Measurements from ENCODE around the gene CDH4. TPM values are rescaled to one million over a fixed set of nuclear protein-coding genes. Genes with fewer than 3 reads are reported as not detected.

CDH4 gene
- total RNA-seq, 3 donors from 2014 or later (not counting 1 experiment from before 2014, with no cell fraction given): 0.18 TPM; not detected in 2

DNA sequence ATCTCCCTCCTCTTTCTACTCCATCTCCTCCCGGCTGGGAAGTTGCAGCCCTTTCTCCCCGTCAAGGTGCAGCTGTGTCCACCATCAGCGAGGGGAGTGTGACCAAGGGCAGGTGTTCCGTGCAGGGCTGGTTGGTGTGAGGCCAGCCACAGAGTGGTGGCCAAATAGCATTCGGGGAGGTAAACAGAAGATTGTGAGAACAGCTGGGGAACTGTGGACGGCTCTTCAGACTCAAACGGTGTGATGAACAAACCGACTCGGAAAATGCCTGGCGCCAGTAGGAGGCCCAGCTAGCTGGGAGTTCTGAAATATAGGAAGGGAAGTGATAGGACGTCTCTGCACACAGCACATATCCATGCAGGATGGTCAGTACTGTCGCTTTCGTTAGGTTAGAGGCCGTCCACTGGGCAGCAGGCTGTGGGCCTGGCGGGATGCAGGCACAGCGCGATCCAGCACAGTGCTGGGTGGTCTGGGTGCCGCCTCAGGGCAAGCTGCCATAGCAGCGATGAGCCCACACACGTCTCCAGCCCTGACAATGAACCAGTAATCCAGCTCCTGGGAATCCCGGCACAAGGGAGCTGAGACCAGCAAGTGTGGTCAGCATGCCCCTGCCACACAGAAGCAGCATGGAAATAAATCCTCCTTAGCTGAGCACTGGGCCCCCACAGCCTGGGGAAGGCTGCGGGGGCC, 555.6 kb downstream of the CDH4 start:
- H3K4me1 ChIP-seq (ENCODE audit: control insufficient read depth, insufficient read depth, low read length): no peaks in the 10 kb centered on the region
- ATAC-seq (no peak), DNase-seq (no peak)
- H3K4me3 ChIP-seq (ENCODE audit: low read length): no peak overlapping the region
- H3K27me3 ChIP-seq (ENCODE audit: control insufficient read depth, insufficient read depth, low read length): no peaks in the 10 kb centered on the region
- no peaks in the 10 kb centered on the region for H3K9me3 ChIP-seq (ENCODE audit: control insufficient read depth, insufficient read depth, low read length)
- no peaks in the 10 kb centered on the region for H3K36me3 Mint-ChIP-seq
- H3K9me3 Mint-ChIP-seq: no peaks in the 10 kb centered on the region
- WGBS (ENCODE audit: insufficient coverage): 89% methylated on average over 22 of the region's 22 CpGs
- no peak overlapping the region for H3K4me3 Mint-ChIP-seq
- TF ChIP-seq, protein P1, sequence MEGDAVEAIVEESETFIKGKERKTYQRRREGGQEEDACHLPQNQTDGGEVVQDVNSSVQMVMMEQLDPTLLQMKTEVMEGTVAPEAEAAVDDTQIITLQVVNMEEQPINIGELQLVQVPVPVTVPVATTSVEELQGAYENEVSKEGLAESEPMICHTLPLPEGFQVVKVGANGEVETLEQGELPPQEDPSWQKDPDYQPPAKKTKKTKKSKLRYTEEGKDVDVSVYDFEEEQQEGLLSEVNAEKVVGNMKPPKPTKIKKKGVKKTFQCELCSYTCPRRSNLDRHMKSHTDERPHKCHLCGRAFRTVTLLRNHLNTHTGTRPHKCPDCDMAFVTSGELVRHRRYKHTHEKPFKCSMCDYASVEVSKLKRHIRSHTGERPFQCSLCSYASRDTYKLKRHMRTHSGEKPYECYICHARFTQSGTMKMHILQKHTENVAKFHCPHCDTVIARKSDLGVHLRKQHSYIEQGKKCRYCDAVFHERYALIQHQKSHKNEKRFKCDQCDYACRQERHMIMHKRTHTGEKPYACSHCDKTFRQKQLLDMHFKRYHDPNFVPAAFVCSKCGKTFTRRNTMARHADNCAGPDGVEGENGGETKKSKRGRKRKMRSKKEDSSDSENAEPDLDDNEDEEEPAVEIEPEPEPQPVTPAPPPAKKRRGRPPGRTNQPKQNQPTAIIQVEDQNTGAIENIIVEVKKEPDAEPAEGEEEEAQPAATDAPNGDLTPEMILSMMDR (IDR thresholded peaks at IDR 0.05): no peak
- intact Hi-C loops (cut with micrococcal nuclease): no loop called here
- no peak overlapping the region for H3K27ac ChIP-seq (ENCODE audit: low read length)
- H3K27ac Mint-ChIP-seq: no peak overlapping the region
- H3K36me3 ChIP-seq (ENCODE audit: control insufficient read depth, insufficient read depth, low read length): no peaks in the 10 kb centered on the region
- H3K27me3 Mint-ChIP-seq (ENCODE audit: low read depth in 2 of 2): no peaks in the 10 kb centered on the region
- H3K4me1 Mint-ChIP-seq: no peaks in the 10 kb centered on the region

DNA sequence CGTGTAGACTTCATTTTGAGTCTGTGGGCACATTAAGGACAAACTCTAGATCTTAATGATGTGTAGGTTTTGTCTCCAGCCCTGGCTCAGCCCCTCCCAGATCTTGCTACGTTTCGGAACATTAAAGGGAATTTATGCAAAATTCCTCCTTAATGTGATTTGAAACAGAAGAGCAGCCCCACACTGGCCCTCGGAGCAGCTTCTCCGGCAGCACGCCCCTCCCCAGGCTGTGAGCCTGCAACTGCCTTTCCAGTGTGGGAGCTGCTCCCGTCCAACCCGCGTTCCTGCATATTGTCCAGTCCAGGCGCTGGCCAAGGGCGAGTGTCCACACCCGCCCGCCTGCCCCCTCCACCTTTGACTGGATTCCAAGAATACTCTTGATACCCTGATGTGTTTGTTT, 556.4 kb downstream of the CDH4 start:
- Histone ChIP-seq H3K27me3 (ENCODE audit: control insufficient read depth, insufficient read depth, low read length) (no peaks in the 10 kb centered on the region), H3K4me1 (ENCODE audit: control insufficient read depth, insufficient read depth, low read length) (no peaks in the 10 kb centered on the region), H3K4me3 (ENCODE audit: low read length) (no peak overlapping the region), H3K27ac (ENCODE audit: low read length) (no peak overlapping the region), H3K9me3 (ENCODE audit: control insufficient read depth, insufficient read depth, low read length) (no peaks in the 10 kb centered on the region), H3K36me3 (ENCODE audit: control insufficient read depth, insufficient read depth, low read length) (no peaks in the 10 kb centered on the region)
- Mint-ChIP-seq H3K9me3 (no peaks in the 10 kb centered on the region), H3K27me3 (ENCODE audit: low read depth in 2 of 2) (no peaks in the 10 kb centered on the region), H3K36me3 (no peaks in the 10 kb centered on the region), H3K4me3 (no peak overlapping the region), H3K27ac (no peak overlapping the region), H3K4me1 (no peaks in the 10 kb centered on the region)
- intact Hi-C loops (cut with micrococcal nuclease): no loop called here
- DNase-seq (no peak), ATAC-seq (no peak)
- 87% methylated on average over 13 of the region's 13 CpGs for WGBS (ENCODE audit: insufficient coverage)
- TF ChIP-seq, protein P1 (IDR thresholded peaks at IDR 0.05): no peak

DNA sequence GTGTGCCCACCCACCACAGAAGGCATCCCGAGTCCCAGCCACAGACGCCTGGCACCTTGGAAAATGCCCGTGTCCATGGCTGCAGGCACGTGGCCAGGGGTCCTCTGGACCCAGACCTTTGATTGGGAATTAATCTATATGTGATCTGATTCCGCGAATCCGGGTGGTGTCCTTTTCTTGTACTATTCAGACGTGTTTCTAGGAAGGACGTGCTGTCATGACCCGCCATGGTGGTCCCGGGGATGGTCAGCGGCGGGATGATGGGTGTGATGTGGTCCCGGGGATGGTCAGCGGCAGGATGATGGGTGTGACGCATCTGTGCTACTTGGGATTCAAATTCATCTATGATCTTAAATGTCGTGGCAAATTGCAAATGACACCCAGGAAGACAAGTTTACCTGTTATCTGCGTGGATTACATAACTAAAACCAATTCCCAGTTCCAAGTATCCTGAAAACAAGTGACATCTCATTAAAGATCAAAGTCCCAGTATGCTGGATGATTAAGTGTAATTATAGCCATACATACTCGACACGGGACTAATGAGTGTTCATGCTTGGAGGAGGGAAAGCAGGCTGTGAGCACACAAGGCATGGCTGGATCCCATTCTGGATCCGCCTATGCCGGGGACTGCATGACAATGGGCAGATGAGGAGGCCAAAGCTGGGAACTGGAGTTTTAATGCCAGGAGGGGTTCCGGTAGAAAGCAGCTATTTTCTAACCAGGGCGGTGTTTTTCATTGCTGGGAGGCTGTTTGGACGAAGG, 557.1 kb downstream of the CDH4 start:
- Histone ChIP-seq H3K27ac (ENCODE audit: low read length) (no peak overlapping the region), H3K4me1 (ENCODE audit: control insufficient read depth, insufficient read depth, low read length) (no peaks in the 10 kb centered on the region), H3K36me3 (ENCODE audit: control insufficient read depth, insufficient read depth, low read length) (no peaks in the 10 kb centered on the region), H3K27me3 (ENCODE audit: control insufficient read depth, insufficient read depth, low read length) (no peaks in the 10 kb centered on the region), H3K4me3 (ENCODE audit: low read length) (no peak overlapping the region), H3K9me3 (ENCODE audit: control insufficient read depth, insufficient read depth, low read length) (peaks cover 5% of the 10 kb centered on the region)
- no peak for ATAC-seq
- no peaks in the 10 kb centered on the region for H3K27me3 Mint-ChIP-seq (ENCODE audit: low read depth in 2 of 2)
- H3K9me3 Mint-ChIP-seq: no peaks in the 10 kb centered on the region
- 91% methylated on average over 25 of the region's 25 CpGs for WGBS (ENCODE audit: insufficient coverage)
- TF ChIP-seq, protein P1 (IDR thresholded peaks at IDR 0.05): no peak
- H3K36me3 Mint-ChIP-seq: no peaks in the 10 kb centered on the region
- H3K27ac Mint-ChIP-seq: no peak overlapping the region
- no peak for DNase-seq
- H3K4me1 Mint-ChIP-seq: no peaks in the 10 kb centered on the region
- intact Hi-C loops (cut with micrococcal nuclease): no loop called here
- no peak overlapping the region for H3K4me3 Mint-ChIP-seq
